HS-5 (cell line): ENCODE data around the gene SNRK.

Experiments used
- DNase-seq: peaks from one replicate; pipeline ENCODE4 v3.0.0-alpha.2; 2012; ENCODE audit warnings: low read depth

The SNRK gene

DNA sequence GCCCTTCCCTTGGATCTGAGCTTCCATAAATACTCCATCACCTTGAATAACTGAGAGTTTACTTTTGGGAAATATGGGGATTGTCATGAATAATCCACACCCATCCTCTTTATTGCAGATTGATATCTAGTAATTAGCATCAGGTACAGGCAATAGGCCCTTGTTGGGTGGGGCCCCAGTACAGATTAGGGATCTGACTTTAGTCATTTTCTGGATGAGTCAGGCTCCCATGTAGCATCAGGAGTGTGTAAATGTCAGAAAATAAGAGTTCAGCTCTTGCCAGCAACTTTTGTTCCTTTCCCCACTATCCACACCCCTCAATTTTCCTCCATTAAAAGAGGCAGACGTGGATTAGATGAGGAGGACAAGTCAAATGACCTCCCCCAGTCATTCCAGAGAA is 17.7 kb upstream of the SNRK start:
- no peak for DNase-seq

DNA sequence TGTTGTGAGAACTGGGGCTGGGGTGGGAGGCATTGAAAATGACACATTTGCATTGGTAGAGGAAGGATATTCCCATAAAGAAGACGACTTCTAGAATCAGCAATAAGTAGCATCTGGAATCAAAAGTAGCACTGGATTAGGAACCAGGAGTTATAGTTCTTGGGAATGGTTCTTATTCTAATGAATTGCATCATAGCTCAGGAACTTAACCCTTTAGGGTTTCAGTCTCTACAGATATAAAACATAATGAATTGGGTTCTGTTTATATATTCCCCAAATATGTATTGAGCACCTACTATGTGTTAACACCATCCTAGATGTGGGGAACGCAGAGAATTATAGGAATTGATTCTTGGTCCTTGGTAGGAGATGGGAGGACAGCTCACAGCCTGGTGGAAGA is 16.3 kb upstream of the SNRK start:
- no peak for DNase-seq

DNA sequence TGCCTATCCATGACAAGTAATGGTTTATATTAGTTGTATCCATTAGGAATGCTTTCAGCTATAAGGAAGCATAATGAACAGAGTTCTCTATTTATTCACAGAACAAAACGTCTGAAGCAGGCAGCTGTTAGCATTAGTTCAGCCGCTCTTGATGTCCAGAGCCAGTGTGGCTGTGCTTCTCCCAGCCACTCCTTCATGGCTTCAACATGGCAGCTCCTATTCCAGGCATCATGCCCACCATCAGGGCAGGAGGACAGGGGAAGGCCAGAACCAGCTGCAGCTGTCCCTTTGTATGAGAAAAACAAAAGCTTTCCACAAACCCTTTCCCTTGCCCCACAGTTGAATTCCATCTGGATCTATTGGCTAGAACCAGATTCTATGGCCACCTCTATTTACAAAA is 12.9 kb upstream of the SNRK start:
- DNase-seq, result no peak

DNA sequence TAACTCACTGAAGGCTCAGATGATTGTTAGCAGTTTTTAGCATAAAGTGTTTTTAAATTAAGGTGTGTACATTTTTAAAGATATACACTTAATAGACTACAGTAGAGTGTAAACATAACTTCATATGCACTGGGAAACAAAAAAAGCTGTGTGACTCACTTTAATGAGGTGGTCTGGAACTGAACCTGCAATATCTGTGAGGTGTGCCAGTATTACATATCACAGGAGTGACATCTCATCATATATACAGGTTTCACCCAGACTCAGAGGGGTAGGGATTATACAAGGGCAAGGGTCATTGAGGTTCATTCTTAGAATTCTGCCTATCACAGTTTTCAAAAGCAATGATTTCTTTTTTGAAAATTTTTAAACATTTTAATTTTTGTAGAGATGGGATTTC is 7.3 kb upstream of the SNRK start:
- DNase-seq, result no peak

DNA sequence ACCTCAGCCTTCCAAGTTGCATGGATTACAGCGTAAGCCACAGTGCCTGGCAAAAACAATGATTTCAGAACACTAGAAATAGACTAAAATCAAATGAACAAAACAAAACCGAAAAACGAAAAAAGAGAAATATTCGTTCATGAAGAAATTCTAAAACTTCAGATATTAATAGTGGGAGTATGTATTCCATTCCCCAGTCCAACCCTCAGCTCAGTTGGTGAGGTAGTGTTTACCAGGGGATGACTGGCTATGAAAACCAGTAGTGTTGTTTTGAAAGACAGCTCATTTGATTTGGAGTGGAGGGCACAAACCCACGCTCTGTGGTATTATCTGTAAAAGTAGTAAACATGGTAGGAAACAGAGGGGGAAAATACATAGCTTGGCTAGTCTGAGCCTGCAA is 6.8 kb upstream of the SNRK start:
- DNase-seq, result no peak

DNA sequence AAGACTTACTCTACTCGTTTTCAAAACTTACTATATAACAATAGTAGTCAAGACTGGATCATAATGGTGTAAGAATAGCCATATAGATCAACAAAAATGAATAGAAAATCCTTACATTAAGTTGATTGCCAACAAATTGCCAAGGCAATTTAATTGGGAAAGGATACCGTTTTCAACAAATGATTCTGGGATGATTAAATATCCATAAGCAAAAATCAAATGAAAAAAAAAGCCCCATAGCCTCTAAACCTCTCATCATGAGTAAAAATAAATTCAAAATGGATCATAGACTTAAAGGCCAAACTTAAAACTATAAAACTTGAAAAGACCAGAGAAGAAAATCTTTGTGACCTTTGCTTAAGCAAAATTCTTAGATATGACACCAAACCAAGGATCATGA is 5.3 kb upstream of the SNRK start:
- DNase-seq, result no peak

DNA sequence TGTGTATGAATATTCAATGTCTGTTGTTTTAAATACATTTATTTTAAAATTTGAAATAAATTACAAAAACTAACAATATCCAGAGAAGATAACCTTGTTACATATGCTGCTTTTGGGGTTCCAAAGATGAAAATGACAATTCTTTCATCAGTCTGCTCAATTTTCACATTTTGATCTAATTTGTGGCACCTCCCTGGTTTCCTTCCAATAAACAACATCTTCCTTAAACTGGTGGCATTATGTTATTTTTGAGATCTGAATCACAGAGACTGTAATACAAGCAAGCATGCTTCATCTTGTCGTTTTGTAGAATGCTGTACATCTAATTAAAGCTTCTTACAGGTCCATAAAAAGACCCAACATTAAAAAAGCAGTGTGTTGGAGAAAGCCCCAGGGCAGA is 2.2 kb upstream of the SNRK start:
- no peak for DNase-seq

DNA sequence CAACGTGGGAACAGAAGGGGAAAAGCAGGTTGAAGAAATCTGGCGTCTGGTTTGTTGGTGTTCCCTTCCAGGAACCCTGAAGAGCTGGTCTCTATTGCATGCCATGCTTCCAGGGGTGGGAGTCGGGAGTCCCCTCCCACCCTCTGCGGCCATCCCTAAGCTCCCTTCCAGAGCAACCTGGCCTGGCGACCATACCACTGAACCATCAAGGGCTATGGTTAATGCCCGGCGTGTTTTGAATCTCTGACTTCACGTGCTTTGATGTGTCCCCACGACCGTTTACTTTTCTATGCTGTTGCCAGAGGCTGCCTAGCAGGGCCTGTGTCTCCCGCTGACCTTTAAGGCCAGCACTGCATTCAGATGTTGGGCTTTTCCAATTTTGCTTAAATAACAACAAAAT is 696 bp upstream of the SNRK start:
- no peak for DNase-seq

DNA sequence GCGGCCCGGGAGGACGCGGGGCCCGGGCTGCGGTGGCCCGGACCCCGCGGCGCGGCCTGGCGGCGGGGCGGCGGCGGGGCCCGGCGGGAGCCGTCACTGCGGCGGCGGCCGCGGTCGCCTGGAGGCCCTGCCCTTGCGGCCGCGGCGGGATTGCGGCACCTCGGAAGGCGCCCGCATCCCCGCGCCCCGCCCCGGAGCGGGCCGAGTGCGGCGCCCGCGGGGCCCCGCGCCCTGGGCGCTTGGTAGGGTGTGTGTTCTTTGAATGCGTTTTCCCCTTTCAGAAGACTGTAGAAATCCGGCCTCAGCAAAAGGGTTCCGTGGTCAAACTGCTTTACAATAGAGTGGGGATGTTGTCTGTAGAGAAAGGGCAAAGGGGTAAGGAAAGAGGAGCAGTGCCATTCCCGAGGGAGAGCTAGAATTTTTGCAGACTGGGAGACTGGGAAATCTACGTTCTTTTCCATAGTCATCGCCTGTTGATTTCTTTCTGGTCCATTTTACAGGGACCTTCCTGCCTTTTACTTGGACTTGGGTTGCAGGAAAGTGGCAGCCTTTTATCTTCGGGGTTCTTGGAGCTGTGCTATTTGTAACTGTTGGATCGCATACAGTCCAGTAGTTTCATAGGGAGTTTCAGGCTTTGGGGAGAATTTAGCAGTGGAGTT is 630 bp downstream of the SNRK start:
- DNase-seq, result no peak

DNA sequence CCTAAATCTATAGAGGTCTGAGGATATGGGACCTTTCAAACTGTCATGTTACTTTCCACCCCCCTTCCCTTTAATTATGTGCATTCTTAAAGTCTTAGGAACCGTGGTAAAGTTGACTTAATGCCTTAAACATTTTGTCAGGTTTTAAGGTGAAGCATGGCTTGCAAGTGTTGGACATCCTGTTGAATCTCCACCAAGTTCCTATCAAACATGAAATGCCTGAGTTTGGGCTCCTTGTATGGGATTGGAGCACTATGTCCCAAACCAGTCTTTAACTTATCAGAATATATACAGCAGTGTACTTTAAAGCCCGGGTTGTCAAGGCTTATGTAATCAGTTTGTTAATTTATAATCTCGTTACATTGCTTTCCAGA is 1.1 kb downstream of the SNRK start:
- no peak for DNase-seq

DNA sequence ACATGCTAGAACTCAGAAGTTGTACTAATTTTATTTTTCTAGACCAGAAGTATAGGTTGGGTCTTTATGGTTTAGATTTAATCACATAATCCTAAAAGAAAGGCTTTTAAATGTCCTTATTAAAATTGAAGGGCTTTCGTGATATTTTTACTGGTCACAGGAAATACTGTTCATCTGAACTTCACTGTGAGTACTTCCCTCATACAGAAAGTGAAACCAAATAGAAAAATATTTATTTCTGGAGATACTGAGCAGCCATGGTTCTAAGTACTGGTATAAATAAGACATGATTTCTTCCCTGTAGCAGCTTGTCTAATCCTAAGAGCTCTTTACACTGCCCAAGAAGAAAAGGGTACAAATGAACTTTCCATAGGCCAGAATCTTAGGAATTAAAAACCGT is 2.0 kb downstream of the SNRK start:
- DNase-seq, result no peak

DNA sequence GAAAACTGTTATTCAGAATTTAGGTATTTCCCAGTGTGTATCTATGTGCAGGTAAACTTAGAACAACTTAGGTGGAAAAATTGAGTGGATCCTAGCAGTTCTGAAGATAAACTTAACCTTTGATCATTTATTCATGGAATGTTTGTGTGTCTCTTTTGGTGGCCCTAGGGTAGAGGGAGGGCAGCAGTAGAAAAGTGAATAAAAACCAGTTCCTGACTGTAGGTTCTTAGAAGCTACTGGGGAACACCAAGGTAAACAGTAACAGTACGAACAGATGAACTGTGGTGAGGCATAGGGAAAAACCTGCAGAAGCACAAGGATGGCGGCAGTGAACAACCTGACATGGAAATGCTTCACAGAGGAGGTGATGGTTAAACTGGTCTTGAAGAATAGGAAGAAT is 2.5 kb downstream of the SNRK start:
- no peak for DNase-seq

DNA sequence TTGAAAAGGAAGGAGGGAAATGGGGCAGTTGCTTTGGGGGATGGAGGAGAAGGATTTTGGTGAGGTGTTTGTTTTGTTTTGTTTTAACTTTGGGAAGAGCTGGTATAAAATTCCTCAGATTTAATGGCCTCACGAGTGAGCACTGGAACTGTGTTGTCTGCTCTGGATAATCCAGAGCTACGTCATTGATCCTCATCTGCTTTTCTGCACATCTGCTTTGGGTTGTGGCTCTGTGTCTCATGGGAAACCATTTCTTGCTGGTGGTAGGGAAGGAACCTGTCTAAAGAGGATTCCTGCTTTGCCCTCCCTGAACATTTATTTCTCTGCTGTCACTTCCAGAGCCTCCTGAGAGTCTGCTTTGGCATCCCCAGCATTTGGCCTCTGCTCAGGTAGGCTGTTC is 3.1 kb downstream of the SNRK start:
- DNase-seq, result no peak

DNA sequence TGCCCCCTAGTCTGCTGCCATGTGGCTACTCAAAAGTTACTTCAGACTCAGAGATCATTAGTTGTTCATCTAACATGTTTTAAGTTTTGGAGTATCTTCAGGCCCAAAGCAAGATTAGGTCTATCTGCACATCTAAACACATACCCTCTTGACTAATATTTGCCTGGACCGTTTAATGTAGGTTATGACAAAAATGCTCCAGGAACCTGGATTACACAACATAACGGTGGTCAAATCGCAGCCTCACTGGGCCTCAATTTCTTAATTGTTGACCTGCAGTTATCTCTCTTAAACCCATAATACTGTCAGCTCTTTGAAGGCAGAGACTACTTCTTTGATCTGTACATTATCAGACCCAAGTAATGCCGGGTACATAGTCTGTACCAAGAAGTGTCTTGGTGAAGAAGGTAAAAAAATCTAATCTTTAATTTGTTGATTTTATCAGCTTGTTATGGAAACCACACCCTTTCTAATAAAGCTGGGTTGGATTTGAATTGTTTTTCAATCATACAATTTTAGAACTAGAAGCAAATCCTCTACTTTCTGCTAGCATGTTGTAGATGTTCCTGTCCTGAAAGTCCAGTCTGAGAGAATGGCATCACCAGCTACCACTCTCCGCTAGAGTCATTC is 3.6 kb downstream of the SNRK start:
- DNase-seq, result no peak

DNA sequence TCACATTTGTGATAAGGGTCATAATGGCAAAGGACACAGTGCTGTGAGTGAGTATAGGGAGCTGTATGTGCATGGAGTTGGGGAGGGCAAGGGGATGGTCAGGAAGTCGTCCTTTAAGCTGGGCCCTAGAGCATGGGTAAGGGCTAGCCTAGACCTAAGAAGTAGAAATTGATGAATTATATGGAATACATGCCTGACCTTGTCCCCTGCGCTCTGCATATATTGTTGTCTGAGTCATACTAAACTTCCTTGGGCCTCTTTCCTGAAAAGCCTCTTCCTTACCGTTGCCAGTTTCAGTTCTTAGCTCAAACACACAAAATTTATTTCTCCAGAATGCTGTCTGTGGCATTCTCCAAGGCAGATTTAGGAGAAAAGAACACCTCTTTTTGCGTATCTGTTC is 4.6 kb downstream of the SNRK start:
- DNase-seq, result no peak

DNA sequence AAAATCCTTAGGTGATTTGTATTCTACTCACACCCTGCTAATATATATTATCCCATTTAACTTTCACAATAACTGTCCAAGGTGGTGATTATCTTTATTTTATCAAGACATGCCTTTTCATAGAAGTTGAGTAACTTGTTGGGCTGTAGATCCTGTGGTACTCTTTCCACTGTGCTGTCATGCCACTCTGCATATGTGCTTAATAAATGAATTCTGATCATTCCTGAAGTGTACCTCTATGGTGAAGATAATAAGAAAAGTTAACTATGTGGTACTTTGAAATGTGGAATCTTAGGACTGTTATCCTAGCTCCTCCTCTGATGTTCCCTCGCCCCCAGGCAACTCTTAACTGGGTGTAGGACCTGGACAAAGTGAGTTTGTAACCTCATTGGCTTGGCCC is 5.2 kb downstream of the SNRK start:
- DNase-seq, result no peak

DNA sequence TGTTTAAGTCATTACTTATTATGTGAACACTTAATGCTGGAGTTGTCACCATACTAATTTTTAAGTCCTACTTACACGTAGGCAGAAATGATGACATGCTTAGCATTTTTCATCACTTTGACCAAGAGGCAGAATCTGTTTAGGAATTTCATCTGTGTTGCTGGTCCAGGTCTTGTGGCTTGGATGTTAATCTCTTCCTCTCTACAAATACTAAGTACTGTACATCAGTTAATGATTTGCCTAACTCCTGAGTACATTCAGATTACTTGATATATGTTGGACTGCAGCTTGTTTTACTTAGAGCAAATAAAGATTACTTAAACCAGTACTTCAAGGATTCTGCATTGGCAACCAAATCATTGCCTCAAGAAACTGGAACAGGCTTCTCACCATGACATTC is 8.6 kb downstream of the SNRK start:
- no peak for DNase-seq

DNA sequence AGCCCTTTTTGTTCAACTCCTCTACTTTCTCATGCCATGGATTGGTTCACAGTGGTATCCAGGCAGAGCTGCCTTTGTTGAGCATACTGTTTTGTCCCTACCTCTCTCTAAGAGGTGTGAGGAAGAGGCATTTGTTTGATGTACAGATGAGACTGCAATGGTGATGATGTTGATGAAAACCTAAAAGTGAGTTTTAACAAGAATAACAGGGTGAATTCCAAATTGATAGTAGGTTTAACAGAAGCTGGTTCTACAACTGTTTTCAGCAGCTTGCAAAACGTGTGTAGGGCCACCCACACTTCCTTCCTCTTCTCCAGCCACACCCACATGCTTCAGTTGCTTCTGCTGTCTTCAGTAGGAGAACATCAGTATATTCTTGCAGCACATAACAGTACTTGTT is 10.2 kb downstream of the SNRK start:
- no peak for DNase-seq

DNA sequence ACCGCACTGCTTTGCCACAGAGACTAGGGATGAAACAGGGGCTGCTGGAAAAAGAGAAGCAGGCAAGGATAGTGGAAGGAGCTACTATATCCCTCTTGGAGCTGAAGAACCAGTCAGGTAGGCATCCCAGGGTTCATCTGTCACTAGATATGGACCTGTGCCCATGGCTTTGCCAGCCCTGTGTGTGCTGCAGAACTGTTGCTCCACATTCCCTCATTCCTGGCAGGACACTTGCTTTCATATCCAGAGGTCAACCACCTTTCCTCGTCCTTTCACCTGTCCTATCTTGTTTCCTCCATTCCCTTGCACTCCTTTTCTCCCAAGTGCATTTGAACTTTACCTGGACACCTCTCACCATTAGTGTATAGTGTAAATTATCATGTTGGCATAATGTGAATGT is 12.0 kb downstream of the SNRK start:
- no peak for DNase-seq

DNA sequence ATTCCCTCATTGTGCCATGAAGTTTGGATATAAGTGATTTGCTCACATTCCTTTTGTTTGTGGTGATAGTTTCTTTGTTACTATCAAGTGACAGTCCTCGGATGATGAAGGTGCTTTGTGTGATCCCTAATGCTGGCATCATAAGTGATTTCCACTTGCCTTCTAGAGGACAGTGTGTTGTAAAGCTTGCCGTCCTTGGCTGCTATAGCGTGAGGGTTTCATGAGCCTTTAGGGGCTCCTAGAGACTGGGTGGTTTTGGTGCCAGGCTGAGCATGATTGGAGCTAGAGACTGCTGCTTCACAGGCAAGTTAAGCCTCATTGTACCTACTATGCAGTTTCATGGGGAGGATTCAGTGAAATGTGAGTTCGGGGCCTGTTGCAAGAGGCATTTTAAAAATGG is 12.4 kb downstream of the SNRK start:
- no peak for DNase-seq

DNA sequence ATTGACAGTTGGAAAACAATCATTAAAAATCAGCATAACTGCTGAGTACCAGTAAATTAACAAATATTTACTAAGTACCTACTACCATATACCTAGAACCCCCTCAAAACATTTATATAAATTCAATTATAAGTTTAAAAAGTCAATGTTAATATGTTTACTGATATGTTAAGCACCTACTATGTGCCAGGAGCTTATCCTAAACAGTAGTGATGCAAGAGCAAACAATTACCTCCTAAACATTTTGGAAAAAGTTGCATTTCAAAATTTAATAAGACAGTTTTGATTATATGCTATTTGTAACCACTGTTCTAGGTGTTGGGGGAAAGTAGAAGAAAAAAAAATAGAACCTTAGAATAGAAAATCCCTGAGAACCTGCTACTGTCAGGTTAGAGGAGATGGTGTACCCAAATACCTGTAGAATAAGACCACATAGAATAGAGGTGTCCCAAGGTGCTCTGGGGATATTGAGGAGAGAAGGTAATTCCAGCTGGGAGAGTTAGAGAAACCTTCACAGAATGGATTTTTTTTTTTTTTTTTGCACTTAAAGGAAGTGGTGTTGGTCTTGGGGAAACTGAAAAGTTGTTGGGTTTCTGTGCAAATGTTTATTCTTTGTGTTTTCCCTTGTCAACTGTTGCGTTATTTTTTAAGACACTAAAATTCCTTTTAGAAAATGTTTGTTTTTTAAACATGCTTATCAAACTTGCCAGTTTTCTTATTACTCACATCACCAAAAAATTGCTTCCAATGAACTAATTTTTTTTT is 16.0 kb downstream of the SNRK start:
- DNase-seq, result no peak

DNA sequence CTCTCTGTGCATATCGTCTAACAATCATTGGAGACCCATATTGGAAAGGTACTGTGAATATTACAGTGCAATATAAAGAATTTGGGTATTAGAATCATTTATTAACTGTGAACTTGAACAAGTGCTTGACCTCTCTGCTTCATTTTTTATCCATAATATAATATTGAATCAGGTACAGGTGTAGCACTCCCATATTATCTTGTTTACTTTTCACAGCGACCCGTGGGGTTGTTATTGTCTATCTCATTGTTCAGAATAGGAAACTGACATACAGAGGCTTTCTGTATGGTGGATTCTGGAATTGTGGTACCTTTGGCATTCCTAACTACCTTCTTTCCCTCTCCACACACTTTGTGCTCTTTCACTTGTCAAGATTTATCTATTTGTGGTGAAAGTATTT is 17.8 kb downstream of the SNRK start:
- no peak for DNase-seq

DNA sequence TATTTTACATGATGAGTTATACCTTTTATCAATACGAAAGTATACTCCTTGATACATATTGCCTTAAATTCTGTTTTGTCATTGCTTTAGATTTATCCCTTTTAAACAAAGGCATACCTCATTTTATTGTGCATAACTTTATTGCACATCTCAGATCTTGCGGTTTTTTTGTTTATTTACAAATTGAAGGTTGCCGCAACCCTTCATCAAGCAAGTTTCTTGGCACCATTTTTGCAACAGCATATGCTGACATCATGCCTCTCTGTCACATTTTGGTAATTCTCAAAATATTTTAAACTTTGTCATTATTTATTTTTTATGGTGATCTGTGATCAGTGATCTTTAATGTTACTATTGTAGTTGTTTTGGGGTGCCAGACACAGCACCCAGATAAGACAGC is 20.9 kb downstream of the SNRK start:
- no peak for DNase-seq

DNA sequence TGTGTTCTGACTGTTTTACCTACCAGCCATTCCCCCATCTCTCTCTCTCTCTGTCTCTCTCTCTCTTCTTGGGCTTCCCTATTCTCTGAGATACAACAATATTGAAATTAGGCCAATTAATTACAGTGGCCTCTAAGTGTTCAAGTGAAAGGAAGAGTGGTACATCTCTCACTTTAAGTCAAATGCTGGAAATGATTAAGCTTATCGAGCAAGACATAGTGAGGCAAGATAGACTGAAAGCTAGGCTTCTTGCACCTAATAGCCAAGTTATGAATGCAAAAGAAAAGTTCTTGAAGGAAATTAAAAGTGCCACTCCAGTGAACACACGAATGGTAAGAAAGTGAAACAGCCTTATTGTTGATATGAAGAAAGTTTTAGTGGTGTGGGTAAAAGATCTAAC is 21.3 kb downstream of the SNRK start:
- no peak for DNase-seq
